Panc1 (cell line): ENCODE measurements around the gene KRT8. TPM values are rescaled to one million over a fixed set of nuclear protein-coding genes. Genes with fewer than 3 reads are reported as not detected.

Experiments used
- ATAC-seq: fragments of 200-7000 bp; cut with Tn5 transposase; 2 replicates; pipeline ENCODE4 v1.9.1; 2020; ENCODE audit warnings: mild to moderate bottlenecking, moderate library complexity
- BruUV-seq: library from RNA; stranded (reverse); fragments of 400-500 nt; replicated peaks from 2 replicates; lab custom pipeline; 2021; lab: Mats Ljungman, UMichigan
- CTCF ChIA-PET: fragments of 300-600 bp; sonication (Branson Sonifier 250); formaldehyde crosslinking; loops from one replicate; lab custom pipeline; 2022; ENCODE audit warnings: antibody characterized with exemption; lab: Charles Lee
- POLR2A ChIA-PET: fragments of 300-600 bp; sonication (Branson Sonifier 250); formaldehyde crosslinking; loops from one replicate; lab custom pipeline; 2022; ENCODE audit warnings: antibody characterized with exemption; lab: Charles Lee
- DNase-seq: peaks from one replicate; pipeline ENCODE4 v3.0.0-alpha.2; 2010; ENCODE audit warnings: low read depth, low spot score
- H3K27ac ChIP-seq: 2 replicates; pipeline ENCODE4 v1.5.1; 2011; ENCODE audit warnings: mild to moderate bottlenecking, low read length, inconsistent platforms
- H3K27me3 ChIP-seq: fragments of 200-500 bp; sonication (Bioruptor generic); 2 replicates; pipeline ENCODE4 v1.6.0; 2014; ENCODE audit warnings: low read length, inconsistent platforms; ENCODE audit not compliant: control insufficient read depth, insufficient read depth
- H3K36me3 ChIP-seq: fragments of 200-500 bp; sonication (Bioruptor generic); 2 replicates; pipeline ENCODE4 v1.5.1; 2014; ENCODE audit warnings: inconsistent platforms, mild to moderate bottlenecking, low read length, moderate library complexity; ENCODE audit not compliant: control insufficient read depth, insufficient read depth
- H3K4me1 ChIP-seq: 2 replicates; pipeline ENCODE4 v1.5.1; 2011; ENCODE audit warnings: inconsistent platforms, mild to moderate bottlenecking, low read length, moderate library complexity; ENCODE audit not compliant: control insufficient read depth, insufficient read depth
- H3K4me3 ChIP-seq, 2 experiments: 2 replicates each; pipeline ENCODE4 v1.5.1; 2011 to 2012; ENCODE audit warnings: low read depth in 2 of 2, low read length in 2 of 2, mild to moderate bottlenecking in 2 of 2, inconsistent platforms in 1 of 2, moderate library complexity in 1 of 2
- H3K9me3 ChIP-seq: fragments of 200-500 bp; sonication (Bioruptor generic); 2 replicates; pipeline ENCODE4 v1.5.1; 2014; ENCODE audit warnings: low read depth, mild to moderate bottlenecking, inconsistent platforms, low read length, moderate library complexity; ENCODE audit not compliant: control insufficient read depth, insufficient read depth
- POLR2AphosphoS5 ChIP-seq: IDR thresholded peaks from 2 replicates; pipeline ENCODE4 v1.6.1; 2012; ENCODE audit warnings: mild to moderate bottlenecking, low read depth, low read length, moderate library complexity
- SIN3A ChIP-seq: IDR thresholded peaks from 2 replicates; pipeline ENCODE4 v1.6.1; 2012; ENCODE audit warnings: low read depth, mild to moderate bottlenecking, low read length, moderate library complexity, borderline replicate concordance; ENCODE audit not compliant: insufficient read depth
- TCF7L2 ChIP-seq: IDR thresholded peaks from 2 replicates; pipeline ENCODE4 v1.6.1; 2011; ENCODE audit warnings: mild to moderate bottlenecking, low read depth, low read length, inconsistent platforms
- in situ Hi-C: cut with HindIII; loops from 2 replicates; pipeline ENCODE4 v1.10.0; 2016; ENCODE audit warnings: low sequenced_read_pairs, low pct_unique_long_range_greater_than_20kb
- intact Hi-C: fragments of 100-400 bp; cut with micrococcal nuclease; formaldehyde crosslinking; loops from one replicate; pipeline ENCODE4 v1.10.0; 2022; ENCODE audit not compliant: unreplicated experiment
- total RNA-seq: library from RNA; stranded (reverse); gene quantifications from one replicate; pipeline ENCODE4 v1.2.1, GENCODE V29; 2021; ENCODE audit not compliant: unreplicated experiment
- TF ChIP-seq, protein P1 (sequence below), 2 experiments: IDR thresholded peaks; 2 replicates each; pipeline ENCODE4 v1.6.1; 2011 to 2012; ENCODE audit warnings: low read depth in 2 of 2, control low read depth in 1 of 2, low read length in 1 of 2, mild to moderate bottlenecking in 1 of 2, moderate library complexity in 1 of 2; ENCODE audit not compliant: insufficient read depth in 1 of 2
- TF ChIP-seq, protein P2 (sequence below): fragments of 450-650 bp; IDR thresholded peaks from 2 replicates; pipeline ENCODE4 v1.5.1; 2017; ENCODE audit warnings: mild to moderate bottlenecking

KRT8 gene
- total RNA-seq, 1 experiment from 2014 or later = 6,125 TPM

DNA sequence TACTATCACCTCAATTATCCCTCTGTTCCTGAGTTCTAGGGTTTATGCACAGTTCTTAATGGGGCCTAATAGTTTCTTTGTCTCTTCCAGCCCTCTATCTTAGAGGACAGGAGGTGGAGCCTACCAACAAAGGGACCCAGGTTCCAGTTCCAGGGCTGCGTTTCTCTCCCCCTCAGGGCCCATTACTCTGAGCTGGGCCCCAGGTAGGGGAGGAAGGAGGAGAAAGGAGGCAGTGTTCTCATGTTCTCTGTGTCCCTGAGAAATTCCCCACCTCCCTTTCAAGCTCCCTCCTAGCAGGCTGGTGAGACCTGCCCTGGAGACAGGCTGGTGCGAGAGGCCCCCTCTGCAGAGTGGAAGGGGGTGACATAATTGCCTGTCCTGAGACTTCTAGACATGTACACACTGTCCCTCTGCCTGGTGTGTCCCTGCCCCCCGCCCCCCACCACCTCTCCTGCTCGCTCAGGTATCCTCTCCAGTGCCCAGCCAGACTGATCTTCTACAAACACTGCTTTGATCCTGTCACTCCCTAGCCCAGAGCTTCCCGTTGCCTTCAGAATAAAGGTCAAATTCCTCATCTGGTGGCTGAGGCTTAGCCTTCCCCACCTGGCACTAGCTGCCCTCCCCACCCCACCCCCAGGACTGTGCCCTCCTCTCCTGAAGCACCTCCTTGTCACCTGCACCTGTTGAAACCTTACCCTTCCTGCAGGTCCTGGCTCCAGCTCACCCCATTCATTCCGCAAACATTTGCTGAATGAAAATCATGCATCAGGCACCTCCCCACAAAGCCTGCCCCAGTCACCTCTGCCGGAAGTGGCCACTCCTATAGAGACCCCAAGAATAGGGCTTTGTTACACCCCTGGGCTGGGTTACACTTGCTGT, 21.1 kb upstream of the KRT8 start:
- intact Hi-C loops = no loop called here
- BruUV-seq = no TSS peak
- Histone ChIP-seq H3K36me3 (no peaks in the 10 kb centered on the region), H3K9me3 (no peaks in the 10 kb centered on the region), H3K4me1 (peaks cover 58% of the 10 kb centered on the region), H3K4me3 (peak overlapping the region in 1 of 2 experiments; percentile 30; a peak in 2 of 4 replicates), H3K27me3 (no peaks in the 10 kb centered on the region), H3K27ac (peak overlapping the region; percentile 100)
- ChIA-PET POLR2A (interaction anchor here (0.6 to 2.0 kb wide), 6 partner anchors 10 to 30 kb away, joined by 3 to 16 read pairs (median 6); partner anchors contain the start of gene KRT8), CTCF (interaction anchor here (0.6 to 2.2 kb wide), 6 partner anchors 15 to 55 kb away, joined by 3 to 14 read pairs (median 7); partner anchors contain the start of gene KRT8)
- TF ChIP-seq SIN3A (no peak), POLR2AphosphoS5 (no peak), TCF7L2 (no peak; the same call in 1 of the 2 replicates)
- TF ChIP-seq, protein P1, sequence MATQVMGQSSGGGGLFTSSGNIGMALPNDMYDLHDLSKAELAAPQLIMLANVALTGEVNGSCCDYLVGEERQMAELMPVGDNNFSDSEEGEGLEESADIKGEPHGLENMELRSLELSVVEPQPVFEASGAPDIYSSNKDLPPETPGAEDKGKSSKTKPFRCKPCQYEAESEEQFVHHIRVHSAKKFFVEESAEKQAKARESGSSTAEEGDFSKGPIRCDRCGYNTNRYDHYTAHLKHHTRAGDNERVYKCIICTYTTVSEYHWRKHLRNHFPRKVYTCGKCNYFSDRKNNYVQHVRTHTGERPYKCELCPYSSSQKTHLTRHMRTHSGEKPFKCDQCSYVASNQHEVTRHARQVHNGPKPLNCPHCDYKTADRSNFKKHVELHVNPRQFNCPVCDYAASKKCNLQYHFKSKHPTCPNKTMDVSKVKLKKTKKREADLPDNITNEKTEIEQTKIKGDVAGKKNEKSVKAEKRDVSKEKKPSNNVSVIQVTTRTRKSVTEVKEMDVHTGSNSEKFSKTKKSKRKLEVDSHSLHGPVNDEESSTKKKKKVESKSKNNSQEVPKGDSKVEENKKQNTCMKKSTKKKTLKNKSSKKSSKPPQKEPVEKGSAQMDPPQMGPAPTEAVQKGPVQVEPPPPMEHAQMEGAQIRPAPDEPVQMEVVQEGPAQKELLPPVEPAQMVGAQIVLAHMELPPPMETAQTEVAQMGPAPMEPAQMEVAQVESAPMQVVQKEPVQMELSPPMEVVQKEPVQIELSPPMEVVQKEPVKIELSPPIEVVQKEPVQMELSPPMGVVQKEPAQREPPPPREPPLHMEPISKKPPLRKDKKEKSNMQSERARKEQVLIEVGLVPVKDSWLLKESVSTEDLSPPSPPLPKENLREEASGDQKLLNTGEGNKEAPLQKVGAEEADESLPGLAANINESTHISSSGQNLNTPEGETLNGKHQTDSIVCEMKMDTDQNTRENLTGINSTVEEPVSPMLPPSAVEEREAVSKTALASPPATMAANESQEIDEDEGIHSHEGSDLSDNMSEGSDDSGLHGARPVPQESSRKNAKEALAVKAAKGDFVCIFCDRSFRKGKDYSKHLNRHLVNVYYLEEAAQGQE (IDR thresholded peaks at IDR 0.05; ENCODE audit: insufficient read depth in 1 of 2, low read depth in 2 of 2, low read length in 1 of 2) = no peak
- TF ChIP-seq, protein P2, sequence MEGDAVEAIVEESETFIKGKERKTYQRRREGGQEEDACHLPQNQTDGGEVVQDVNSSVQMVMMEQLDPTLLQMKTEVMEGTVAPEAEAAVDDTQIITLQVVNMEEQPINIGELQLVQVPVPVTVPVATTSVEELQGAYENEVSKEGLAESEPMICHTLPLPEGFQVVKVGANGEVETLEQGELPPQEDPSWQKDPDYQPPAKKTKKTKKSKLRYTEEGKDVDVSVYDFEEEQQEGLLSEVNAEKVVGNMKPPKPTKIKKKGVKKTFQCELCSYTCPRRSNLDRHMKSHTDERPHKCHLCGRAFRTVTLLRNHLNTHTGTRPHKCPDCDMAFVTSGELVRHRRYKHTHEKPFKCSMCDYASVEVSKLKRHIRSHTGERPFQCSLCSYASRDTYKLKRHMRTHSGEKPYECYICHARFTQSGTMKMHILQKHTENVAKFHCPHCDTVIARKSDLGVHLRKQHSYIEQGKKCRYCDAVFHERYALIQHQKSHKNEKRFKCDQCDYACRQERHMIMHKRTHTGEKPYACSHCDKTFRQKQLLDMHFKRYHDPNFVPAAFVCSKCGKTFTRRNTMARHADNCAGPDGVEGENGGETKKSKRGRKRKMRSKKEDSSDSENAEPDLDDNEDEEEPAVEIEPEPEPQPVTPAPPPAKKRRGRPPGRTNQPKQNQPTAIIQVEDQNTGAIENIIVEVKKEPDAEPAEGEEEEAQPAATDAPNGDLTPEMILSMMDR = no peak
- DNase-seq (no peak), ATAC-seq (peak; percentile 47)
- in situ Hi-C loops = no loop called here

DNA sequence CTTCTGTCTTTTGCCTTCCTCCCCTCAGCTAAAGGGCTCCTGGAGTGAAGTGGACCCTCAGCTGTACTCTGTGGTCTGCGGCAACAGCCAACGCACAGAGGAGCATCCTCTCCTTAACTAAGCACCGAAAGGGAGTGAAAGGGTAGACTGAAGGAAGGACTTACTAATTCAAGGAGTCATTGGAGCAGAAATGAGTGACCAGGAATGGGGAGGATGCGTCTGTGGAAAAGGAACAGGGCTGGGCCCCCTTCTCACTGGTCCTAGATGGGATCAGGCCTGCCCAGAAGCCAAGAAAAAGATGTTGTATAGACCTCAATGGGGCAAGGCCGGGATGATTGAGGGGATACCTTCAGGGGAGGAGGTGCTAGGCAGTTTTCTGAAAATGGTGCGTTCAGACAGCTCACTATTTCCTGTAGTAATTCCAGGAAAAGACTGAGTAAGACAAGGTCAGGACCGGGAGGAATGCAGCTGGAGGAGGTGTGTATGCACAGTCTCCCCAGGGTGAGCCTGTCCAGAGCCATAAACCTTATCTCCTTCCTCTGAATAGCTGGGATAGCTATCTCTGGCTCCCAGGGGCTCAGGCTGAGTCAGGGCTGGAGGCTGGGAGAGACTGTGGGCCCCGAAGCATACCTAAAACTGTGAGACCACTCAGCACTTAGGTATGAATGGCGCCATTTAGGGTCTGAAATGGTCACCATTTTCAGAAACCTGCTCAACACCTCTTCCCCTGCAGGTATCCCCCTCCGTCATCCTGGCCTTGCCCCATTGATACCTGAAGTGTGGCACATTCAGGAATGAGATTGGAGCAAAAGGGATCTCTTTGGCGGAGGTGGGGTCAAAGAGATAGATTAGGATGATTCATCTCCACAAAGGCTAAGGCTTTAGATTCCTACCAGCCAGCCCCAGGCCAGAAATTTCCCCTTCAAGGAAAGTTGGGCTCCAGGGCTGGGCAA, 20.2 kb upstream of the KRT8 start:
- Histone ChIP-seq H3K36me3 (no peaks in the 10 kb centered on the region), H3K9me3 (no peaks in the 10 kb centered on the region), H3K27ac (peak overlapping the region; percentile 100), H3K4me3 (peak overlapping the region in 1 of 2 experiments; percentile 30; a peak in 2 of 4 replicates), H3K4me1 (peaks cover 58% of the 10 kb centered on the region), H3K27me3 (no peaks in the 10 kb centered on the region)
- 0 out of 2 replicates have a peak, but pooled peaks have one; percentile 54 for TF ChIP-seq TCF7L2
- no peak for TF ChIP-seq SIN3A
- TF ChIP-seq, protein P2 = no peak
- TF ChIP-seq, protein P1 (IDR thresholded peaks at IDR 0.05; ENCODE audit: insufficient read depth in 1 of 2, low read depth in 2 of 2, low read length in 1 of 2) = no peak
- peak; percentile 56; the same call in 1 of the 2 replicates for TF ChIP-seq POLR2AphosphoS5
- ChIA-PET POLR2A (interaction anchor here (0.8 to 2.0 kb wide), 8 partner anchors 9 to 29 kb away, joined by 3 to 16 read pairs (median 8); partner anchors contain the start of genes KRT18 and KRT8), CTCF (interaction anchor here (1.1 to 2.2 kb wide), 3 partner anchors 19 to 55 kb away, joined by 3 to 11 read pairs (median 4); partner anchors contain the start of gene KRT8)
- TSS peak; percentile 95 for BruUV-seq
- DNase-seq (no peak), ATAC-seq (peak; percentile 87)
- intact Hi-C loops (no loop called here), in situ Hi-C loops (no loop called here)
